ENCODE measurements around the gene SPTBN4.
A peak's percentile ranks its signal among the peaks of the same experiment; 100 is the strongest.
"Not testable (repeated sequence)": the region's sequence is repeated elsewhere in the genome, so short reads cannot be mapped to it uniquely, and the experiment has no call there.

SPTBN4 gene

DNA sequence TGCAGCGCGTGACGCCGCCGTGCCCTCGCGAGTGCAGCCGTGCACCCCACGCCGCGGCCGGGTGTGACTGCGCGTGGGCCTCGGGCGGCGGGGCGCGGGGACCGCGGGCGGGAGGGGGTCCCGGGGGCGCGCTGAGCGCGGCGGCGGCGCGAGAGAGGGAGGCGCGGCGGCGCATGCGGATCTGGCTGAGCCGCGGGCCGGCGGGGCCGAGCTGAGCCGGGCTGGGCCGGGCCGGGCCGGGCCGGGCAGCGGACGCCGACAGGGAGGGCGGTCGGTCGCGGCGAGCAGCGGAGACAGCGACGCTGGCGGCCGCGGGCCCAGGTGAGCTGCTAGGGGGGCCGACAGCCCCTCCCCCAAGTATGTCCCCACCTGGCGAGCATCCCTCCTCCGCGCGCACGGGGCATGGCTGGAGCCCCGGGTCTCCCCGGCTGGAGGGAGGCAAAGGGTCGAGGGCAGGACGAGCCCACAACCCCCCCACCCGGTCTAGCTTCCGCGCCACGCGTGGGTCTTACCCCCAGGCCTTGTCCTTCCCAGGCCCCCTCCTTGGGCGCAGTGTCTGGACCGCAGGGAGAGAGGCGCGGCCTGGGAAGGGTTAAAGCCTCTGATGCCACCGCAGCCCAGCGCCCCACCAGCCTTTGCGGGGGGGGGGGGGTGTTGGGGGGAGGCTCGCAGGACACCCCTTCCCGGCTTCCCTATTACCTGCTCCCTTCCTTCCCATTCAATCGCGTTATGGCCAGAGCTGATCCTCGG lies at the start of gene SPTBN4:
SPTBN4 (plus strand) TSS at position 17 of the 750 bp plus-strand sequence. CDS start 5,621 bp downstream, outside the sequence.
- DNase-seq: no peak

DNA sequence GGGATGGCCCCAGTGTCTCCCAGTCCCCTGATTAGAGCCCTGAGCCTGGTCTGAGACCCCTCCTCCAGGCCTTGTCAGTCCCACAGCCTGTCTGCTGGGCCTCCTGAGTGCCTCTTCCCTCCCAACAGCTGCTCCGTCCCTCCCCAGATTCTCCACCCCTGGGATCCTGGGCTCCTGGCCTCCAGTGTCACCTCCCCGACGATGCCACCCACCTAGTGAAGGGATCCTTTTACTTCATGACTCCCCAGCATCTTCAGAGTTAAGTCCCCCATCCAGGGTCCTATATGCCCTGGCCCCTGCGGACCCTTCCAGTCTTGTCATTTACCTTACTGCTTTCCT lies 49.2 kb upstream of the SPTBN4 start:
- no peak for DNase-seq

DNA sequence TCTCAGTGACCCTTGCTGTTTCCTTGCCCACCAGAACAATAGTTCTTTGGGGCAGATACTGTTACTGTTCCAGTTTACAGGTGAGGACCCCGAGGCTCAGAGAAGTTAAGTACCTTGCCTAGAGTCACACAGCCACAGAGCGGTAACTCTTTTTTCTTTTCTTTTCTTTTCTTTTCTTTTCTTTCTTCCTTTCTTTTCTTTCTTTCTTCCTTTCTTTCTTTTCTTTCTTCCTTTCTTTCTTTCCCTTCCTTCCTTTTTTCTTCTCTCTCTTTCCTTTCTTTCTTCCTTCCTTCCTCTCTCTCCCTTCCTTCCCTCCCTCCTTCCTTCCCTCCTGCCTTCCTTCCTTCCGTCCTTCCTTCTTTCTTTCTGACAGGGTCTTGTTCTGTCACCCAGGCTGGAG lies 48.8 kb upstream of the SPTBN4 start:
- no peak for DNase-seq

DNA sequence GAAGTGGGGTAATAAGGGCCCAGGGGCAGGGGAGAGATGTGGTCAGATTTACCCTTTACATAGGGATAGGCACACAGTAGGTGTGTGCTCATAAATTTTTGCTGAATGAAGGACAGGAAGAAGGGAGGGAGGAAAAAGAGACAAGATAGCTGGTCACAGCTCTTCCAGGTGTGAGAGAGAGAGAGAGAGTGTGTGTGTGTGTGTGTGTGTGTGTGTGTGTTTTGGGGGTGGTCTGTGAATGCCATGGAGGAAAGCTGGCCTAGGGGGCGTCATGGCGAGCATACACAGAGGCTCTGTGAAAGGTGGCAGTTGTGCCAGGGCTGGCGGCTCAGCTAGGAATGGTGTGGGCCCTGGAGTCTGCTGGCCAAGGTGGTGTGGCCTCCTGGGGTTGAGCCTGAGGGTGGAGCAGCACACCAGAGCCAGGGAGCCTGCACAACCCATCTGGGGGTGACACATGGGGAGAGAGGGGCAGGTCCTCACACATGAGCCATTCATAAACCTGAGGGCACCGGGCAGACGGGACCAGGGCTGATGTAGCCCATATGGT lies 47.7 kb upstream of the SPTBN4 start:
- DNase-seq: no peak

DNA sequence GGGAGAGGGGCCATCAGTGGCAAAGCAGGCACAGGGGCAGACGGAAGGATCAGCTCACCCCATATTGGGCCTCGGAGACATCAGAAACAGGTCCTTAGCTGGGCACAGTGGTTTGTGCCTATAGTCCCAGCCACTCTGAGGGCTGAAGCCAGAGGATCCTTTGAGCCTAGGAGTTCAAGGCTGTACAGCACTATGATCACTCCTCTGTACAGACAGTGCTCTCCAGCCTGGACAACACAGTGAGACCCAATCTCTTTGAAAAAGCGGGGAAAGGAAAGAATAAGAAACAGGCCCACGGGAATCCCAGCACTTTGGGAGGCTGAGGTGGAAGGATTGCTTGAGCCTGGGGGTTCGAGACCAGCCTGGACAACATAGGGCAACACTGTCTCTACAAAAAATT lies 47.0 kb upstream of the SPTBN4 start:
- DNase-seq: no peak

DNA sequence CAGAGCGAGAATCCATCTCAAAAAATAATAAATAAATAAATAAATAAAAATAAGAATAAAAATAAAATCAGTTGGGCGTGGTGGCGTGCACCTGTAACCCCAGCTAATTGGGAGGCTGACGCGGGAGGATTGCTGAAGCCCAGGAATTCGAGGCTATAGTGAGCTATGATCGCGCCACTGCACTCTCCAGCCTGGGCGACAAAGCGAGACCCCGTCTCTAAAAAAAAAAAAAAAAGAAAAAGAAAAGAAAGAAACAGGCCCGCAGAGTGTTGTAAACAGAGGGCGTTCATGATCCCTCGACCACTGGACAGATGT lies 46.4 kb upstream of the SPTBN4 start:
- DNase-seq: no peak

DNA sequence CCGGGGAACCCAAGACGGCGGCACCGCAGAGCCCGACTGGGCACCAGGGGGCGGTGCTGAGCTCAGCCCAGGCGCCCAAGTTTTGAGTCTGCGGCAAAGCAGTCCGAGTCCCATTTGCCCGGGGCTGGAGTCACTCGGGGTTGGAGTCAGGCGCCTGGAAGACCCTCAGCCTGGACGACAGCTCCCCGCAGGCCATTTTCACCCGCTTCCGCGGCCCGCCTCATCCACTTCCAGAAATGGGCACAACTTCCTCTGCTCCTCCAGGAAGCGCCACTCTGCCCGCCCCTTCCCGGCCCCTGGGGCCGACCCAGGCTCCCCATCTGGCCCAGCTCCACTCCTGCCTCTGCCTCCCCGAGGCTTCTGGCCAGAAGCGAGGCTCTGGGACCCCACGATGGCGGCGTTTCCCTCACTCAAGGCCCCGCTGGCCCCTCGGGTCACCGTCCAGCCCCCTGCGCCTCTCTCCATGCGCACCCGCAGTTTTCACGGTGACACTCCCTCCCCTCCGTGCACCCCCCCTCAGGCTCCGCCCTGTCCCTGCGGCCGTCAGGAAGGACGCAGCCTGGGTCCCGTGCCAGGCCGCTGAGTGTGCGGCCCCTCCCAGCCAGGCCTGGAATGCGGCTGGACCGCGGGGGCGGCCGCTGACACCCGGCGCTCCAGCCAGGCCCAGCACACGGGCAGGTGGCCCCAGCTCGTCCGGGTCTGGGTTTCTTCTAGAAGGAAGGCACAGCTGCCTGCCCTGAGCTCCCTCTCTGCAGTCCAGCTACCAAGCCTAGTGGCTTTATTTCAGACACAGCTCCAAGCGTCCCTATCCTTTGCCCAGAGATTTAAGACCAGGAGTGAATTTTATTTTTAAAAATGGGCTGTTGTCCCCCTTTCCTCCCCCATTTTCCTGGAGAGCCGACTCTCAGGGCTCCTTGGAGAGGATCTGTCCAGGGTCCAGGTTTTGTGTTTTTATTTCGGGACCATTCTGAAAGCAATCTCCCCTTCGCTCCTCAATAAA lies 45.7 kb upstream of the SPTBN4 start:
- DNase-seq: peak; percentile 72

DNA sequence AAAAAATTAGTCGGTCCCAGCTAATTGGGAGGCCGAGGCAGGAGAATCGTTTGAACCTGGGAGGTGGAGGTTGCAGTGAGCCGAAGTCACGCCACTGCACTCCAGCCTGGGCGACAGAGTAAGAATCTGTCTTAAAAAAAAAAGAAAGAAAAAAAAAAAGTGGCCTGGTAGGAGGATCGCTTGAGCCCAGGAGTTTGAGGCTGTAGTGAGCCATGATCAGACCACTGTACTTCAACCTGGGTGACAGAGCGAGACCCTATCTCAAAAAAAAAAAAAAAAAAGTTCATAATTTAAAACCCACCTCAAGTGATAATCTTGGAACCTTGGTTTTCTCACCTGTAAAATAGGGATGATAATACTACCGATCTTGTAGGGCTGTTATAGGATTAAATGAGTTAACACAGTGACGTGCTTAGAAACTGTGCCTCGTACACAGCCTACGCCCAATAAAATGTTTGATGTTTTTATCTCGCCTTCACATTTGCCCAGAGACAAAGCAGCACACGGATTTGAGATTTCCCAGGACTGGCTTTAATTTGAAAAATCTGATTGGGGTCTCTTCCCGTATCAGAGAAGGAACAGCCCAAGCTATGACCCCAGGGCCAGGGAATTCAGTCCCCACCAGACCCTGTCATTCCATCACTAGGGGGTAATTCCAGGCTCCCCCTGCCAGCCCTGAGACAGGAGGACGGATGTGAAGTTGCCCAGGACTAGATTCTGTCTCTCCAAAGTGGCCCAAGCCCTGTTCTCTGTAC lies 44.6 kb upstream of the SPTBN4 start:
- DNase-seq: no peak

DNA sequence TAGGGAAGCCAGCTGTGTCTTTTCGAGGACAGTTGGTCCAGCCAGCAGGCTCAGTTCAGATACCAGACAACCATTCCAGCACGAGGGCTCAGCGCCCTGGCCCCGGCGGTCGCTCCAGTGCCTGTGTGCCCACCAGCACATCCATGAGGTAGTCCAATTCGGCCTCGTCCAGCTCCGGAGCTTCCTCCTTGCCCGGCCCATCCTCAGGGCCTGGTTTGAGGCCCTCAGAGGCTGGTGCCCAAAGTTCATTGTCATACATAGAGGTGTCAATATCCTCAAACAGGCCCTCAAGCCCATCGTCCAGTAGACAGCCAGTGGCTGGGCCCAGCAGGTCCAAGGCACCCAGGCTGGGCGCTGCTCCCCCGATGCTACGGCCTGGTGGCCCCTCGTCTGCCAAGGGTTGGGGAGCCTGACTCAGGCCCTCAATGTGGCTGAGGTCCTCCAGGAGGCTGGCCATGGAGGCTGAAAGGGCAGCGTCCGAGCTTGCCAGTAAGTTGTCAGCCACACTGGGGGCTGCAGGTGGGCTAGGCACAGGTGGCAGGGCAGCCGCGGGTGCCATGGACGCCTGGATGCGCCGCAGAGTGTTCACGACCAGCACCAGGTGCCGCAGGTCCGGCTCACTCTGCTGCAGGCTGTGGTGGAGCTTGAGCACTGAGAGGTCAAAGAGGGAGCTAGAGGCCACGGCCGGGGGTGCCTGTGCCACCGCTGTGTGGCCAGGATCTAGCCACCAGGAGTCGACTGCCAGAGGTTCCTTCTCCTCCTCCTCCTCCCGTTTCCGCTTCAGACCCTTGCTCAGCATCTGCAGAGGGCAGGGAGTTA lies 43.8 kb upstream of the SPTBN4 start:
- no peak for DNase-seq

DNA sequence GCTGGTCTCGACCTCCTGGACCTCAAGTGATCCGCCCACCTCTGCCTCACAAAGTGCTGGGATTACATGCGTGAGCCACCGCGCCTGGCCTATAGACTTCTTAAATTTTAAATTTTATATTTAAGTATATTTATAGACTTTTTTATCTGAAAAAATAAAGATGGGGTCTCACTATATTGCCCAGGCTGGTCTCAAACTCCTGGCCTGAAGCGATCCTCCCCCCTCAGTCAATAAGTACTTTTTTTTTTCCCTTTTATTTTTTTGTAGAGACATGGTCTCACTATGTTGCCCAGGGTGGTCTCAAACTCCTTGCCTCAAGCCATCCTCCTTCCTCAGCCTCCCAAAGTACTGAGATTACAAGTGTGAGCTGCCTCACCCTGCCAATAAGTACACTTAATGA lies 42.9 kb upstream of the SPTBN4 start:
- DNase-seq: no peak

DNA sequence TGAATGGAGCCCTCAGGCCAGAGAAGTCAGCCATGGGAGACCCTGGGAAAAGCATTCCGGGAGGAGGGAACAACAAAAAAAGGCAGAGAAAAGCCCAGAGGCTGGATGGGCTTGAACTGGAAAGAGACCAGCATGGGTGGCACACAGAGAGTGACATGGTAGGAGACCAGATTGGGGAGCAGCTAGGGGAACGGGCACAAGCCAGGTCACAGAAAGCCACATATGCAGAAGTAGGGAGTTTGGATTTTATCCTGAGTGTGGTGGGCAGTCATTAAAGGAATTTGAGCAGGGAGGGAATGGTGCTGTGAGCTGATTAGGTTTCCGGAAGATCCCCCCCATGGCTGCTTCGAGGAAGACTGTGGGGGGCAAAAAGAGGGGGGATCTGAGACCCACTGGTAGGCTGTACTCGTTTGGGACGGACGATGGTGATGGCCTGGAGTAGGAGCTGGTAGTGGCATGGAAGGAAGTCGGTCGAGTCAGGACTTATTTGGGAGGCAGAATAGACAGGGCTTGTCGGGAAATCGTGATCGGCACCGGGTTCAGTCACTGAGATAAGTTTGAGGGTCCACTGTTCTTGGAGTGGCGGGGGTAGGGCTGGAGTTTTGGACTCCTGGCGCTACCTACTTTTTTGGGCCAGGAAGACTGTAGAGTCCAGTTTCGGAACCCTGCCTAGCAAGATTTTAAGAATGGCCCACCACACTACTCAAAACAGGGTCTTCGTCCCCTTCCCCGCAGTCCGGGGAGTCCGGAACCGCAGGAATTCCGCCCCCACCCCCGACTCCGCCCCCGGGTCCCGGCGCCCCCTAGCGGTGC lies 42.0 kb upstream of the SPTBN4 start:
- DNase-seq: no peak

DNA sequence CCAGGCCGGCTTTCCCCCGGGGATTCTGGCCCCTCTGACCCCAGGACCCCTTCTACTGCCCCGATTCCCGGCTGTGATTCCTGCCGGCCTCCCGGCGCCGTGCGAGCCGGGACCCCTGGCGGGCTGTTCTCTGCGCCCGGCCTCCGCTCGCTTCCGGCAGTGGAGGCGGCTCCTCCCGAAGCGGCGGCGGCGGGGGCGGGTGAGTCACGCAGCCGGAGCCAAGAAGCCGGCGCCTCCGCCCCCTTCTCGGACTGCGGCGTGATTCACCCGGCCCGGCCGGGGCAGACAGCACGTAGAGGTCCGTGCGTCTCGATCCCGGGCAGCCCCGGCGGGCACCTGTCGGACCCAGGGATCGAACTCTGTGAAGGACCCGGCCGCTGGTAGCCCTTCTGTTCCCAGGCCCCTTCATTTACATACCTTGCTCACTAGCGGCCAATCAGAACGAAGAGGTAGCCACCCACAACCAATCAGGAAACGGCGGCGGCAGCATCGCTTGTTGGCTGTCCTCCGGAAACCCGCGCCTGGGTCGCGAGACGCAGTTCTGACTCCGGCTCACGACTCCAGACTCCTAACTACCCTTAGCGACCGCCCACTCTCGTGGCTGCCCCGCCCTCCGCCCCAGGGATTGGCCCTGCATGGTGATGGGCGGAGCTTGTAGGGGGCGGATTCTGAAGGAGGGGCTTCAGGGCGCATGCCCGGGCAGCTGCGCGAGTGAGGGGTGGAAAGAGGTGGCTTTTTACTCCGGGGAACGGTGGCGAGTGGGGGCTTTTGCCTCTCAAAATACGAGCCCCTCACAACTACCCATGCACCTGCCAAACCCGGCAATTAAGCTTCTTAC lies 41.1 kb upstream of the SPTBN4 start, which contains the start of gene SERTAD1:
SERTAD1 (minus strand) TSS at position 543 of the 838 bp plus-strand sequence. CDS start 2,446 bp downstream, outside the sequence.
- DNase-seq: peak; percentile 100

DNA sequence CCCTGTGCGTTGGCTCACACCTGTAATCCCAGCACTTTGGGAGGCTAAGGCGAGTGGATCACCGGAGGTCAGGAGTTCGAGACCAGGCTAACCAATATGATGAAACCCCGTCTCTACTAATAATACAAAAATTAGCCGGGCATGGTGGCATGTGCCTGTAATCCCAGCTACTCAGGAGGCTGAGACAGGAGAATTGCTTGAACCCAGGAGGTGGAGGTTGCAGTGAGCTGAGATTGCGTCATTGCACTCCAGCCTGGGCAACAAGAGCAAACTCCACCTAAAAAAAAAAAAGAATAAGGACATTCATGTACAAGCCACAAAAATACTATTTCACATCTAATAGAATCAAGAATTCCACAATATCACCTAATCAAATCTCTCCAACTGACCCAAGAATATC lies 38.6 kb upstream of the SPTBN4 start:
- not testable (repeated sequence) for DNase-seq

DNA sequence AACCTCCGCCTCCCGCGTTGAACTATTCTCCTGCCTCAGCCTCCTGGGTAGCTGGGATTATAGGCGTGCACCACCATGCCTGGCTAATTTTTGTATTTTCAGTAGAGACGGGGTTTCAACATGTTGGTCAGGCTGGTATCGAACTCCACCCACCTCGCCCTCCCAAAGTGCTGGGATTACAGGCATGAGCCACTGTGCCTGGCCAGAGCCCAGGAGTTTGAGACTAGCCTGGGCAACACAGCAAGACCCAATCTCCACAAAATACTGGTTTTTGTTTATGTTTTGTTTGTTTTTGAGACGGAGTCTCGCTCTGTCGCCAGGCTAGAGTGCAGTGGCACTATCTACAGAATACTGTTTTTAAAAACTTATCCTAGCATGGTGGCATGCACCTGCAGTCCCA lies 36.6 kb upstream of the SPTBN4 start:
- DNase-seq: not testable (repeated sequence)

DNA sequence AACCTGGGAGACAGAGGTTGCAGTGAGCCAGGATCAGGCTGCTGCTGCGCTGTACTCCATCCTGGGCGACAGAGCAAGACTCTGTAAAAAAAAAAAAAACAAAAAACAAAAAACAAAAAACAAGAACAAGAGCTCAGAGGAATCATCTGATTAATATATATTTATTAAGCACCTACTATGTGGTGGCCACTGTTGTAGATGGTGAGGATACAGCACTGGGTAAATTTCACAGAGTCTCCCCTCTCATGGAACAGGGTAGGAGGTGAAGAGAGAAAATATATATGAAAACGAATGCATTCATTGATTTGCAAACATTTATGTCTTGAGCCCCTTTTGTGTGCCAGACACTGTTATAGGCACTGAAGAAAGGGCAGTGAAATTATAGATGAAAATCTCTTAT lies 35.1 kb upstream of the SPTBN4 start:
- no peak for DNase-seq

DNA sequence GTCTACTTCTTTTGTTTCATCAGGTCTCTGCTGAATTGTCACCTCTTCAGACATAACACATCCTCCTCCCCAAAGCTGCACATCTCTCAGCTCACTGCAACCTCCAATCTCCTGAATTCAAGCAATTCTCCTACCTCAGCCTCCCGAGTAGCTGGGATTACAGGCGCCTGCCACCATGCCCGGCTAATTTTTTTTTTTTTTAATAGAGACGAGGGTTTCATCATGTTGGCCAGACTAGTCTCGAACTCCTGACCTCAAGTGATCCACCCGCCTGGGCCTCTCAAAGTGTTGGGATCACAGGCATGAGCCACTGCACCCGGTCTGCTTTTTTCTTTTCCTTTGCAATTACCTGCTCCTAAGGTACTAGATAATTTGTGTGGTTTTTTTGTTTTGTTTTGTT lies 34.0 kb upstream of the SPTBN4 start:
- not testable (repeated sequence) for DNase-seq

DNA sequence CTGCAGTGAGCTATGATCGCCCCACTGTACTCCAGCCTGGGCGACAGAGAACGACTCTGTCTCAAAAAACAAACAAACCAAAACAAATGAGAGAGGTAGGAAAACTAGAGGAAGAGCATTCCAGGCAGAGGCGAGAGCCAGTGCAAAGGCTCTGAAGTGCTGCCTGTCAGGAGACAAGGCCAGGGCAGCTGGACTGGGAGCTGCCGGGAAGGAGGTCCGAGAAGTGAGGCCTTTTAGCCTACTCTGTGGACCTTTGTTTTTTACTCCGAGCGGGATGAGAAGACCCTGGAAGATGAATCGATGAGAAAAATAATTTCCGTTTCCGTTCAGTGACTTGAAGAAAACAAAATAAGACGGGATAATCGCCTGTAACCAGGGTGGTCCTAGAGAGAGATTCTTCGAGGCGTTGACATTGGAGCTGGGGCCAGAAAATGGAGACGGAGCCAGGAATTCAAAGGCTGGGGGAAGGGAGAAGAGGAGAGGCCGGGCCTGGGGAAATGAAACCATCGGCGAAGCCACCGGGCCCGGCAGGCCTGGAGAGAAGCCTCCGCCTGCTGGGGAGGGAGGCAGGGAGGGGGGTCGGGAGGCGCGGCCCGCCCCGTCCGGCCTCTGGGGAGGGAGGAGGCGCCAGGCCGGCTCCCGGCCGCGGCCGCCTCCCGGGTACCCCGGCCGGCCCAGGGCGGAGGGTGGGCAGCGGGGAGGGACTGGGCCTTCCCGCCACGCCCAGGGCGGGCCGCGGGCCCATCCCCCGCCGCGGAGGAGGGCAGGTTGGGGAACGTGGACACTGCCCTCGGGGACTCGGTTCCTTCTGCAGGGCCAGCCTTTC lies 33.2 kb upstream of the SPTBN4 start:
- peak; percentile 52 for DNase-seq

DNA sequence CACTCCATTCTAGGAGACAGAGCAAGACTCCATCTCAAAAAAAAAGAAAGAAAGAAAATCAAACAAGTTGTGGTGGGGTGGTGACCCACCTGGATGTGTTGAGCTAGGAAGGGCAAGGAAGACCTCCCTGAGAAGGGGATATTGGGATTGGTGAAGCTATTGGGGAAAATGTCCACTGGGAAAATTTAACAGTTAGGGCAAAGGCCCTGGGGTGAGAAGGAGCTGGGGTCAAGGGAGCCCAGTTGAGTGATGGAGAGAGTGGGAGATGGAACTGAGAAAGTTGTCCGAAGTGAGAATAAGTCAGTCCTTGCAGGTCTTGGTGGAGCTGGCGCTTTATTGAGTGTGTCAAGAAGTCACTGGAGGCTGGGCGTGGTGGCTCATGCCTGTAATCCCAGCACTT lies 28.5 kb upstream of the SPTBN4 start:
- DNase-seq: no peak

DNA sequence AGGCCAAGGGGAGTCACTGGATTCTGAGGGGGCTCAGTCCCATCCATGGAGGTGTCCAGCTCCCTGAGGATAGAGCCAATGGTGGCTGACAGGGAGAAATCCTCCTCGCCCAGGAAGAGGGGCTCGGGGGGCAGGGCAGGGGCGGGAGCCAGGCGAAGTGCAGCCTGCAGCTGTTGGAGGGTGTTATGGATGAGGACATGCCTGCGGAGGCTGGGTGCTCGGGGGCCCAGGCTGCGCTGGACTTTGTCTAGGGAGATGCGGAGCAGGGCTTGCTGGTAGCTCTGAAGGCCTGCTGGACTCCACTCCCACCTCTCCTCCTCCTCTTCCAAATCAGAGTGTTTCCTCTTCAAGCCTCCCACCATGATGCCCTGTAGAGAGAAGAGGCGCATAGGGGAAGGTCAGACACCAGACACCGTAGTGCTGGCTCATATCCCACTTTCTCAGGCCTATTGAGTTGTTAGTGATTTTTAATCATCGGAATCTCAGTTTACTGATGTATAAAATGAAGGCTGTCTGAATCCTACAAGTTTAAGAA lies 25.0 kb upstream of the SPTBN4 start:
- DNase-seq: no peak
